ENCODE results near the gene SRR. TPM values are rescaled to one million over a fixed set of nuclear protein-coding genes. Genes with fewer than 3 reads are reported as not detected.

Gene SRR
- total RNA-seq, 1 experiment from 2014 or later: 11.8 TPM

DNA sequence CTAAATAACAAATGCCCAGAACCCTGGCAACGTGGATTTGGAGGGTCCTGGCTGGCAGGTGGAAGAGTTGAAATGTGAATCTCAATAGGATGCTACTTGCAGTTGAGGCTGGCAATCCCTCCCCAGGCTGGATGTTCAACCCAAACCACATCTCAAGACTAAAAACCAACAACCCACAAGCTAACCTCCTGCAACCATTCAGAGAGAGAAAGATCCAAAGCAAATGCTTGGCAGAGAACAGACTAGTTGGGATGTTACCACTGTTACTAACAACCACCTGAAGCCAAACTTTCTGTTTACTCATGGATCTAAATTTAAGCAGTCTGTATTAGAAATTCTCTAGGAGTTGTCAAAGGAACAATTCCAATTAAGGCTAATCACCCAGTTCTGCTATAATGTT is 28.0 kb upstream of the SRR start:
- CTCF ChIA-PET: no interaction called here
- no peak overlapping the region for H3K27ac ChIP-seq (ENCODE audit: low read length)
- ATAC-seq (no peak), DNase-seq (ENCODE audit: low read depth, low spot score) (no peak)
- in situ Hi-C loops (cut with HindIII; ENCODE audit: low pct_unique_long_range_greater_than_20kb, low sequenced_read_pairs): no loop called here
- intact Hi-C loops (cut with micrococcal nuclease; ENCODE audit: unreplicated experiment): no loop called here
- H3K4me3 ChIP-seq (ENCODE audit: low read depth in 2 of 2, low read length in 2 of 2): no peak overlapping the region
- POLR2A ChIA-PET: no interaction called here
- H3K36me3 ChIP-seq (ENCODE audit: control insufficient read depth, insufficient read depth, low read length): peaks cover 5% of the 10 kb centered on the region
- H3K4me1 ChIP-seq (ENCODE audit: control insufficient read depth, insufficient read depth, low read length): no peaks in the 10 kb centered on the region
- no peaks in the 10 kb centered on the region for H3K27me3 ChIP-seq (ENCODE audit: control insufficient read depth, insufficient read depth, low read length)
- no peaks in the 10 kb centered on the region for H3K9me3 ChIP-seq (ENCODE audit: control insufficient read depth, insufficient read depth, low read depth, low read length)
- TF ChIP-seq CTCF (IDR thresholded peaks at IDR 0.05): no peak
- no peak for TF ChIP-seq SIN3A (IDR thresholded peaks at IDR 0.05; ENCODE audit: borderline replicate concordance, insufficient read depth, low read depth, low read length)
- TF ChIP-seq TCF7L2 (IDR thresholded peaks at IDR 0.05; ENCODE audit: low read depth, low read length): no peak
- no TSS peak for BruUV-seq (replicated peaks)

DNA sequence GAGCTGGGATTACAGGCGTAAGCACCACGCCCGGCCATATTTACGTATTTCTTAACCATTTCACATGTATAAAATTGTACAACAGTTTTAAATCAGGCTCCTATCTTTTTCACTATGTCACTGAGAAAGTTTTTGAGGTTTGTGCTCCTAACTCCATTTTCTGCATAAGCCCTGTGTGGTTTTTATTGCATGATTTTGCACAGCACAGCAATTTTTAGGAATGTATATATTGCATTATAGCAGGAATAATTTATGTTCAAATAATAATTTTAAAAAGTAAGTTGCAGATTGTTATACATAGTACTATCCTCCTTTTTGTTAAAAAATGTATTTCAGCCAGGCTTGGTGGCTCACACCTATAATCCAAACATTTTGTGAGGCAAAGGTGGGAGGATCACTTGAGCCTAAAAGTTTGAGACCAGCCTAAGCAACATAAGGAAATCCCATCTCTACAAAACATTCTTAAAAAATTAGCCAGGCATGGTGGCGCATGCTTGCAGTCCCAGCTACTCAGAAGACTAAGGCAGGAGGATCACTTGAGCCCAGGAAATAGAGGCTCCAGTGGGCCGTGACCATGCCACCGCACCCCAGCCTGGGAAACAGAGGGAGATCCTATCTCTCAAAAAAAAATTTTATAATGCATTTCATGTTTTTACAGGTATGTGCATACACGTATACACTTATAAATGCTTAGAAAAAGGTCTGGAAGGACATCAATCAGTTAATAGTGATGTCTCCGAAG is 26.1 kb upstream of the SRR start:
- Histone ChIP-seq H3K9me3 (ENCODE audit: control insufficient read depth, insufficient read depth, low read depth, low read length) (no peaks in the 10 kb centered on the region), H3K27me3 (ENCODE audit: control insufficient read depth, insufficient read depth, low read length) (no peaks in the 10 kb centered on the region), H3K27ac (ENCODE audit: low read length) (no peak overlapping the region), H3K36me3 (ENCODE audit: control insufficient read depth, insufficient read depth, low read length) (peaks cover 10% of the 10 kb centered on the region), H3K4me1 (ENCODE audit: control insufficient read depth, insufficient read depth, low read length) (no peaks in the 10 kb centered on the region), H3K4me3 (ENCODE audit: low read depth in 2 of 2, low read length in 2 of 2) (no peak overlapping the region)
- ChIA-PET CTCF (no interaction called here), POLR2A (no interaction called here)
- TF ChIP-seq CTCF (IDR thresholded peaks at IDR 0.05) (no peak), TCF7L2 (IDR thresholded peaks at IDR 0.05; ENCODE audit: low read depth, low read length) (no peak), SIN3A (IDR thresholded peaks at IDR 0.05; ENCODE audit: borderline replicate concordance, insufficient read depth, low read depth, low read length) (no peak), POLR2AphosphoS5 (IDR thresholded peaks at IDR 0.05; ENCODE audit: low read depth, low read length) (no peak)
- TF ChIP-seq, protein P1, sequence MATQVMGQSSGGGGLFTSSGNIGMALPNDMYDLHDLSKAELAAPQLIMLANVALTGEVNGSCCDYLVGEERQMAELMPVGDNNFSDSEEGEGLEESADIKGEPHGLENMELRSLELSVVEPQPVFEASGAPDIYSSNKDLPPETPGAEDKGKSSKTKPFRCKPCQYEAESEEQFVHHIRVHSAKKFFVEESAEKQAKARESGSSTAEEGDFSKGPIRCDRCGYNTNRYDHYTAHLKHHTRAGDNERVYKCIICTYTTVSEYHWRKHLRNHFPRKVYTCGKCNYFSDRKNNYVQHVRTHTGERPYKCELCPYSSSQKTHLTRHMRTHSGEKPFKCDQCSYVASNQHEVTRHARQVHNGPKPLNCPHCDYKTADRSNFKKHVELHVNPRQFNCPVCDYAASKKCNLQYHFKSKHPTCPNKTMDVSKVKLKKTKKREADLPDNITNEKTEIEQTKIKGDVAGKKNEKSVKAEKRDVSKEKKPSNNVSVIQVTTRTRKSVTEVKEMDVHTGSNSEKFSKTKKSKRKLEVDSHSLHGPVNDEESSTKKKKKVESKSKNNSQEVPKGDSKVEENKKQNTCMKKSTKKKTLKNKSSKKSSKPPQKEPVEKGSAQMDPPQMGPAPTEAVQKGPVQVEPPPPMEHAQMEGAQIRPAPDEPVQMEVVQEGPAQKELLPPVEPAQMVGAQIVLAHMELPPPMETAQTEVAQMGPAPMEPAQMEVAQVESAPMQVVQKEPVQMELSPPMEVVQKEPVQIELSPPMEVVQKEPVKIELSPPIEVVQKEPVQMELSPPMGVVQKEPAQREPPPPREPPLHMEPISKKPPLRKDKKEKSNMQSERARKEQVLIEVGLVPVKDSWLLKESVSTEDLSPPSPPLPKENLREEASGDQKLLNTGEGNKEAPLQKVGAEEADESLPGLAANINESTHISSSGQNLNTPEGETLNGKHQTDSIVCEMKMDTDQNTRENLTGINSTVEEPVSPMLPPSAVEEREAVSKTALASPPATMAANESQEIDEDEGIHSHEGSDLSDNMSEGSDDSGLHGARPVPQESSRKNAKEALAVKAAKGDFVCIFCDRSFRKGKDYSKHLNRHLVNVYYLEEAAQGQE (IDR thresholded peaks at IDR 0.05; ENCODE audit: insufficient read depth in 1 of 2, low read depth in 2 of 2, low read length in 1 of 2): no peak
- in situ Hi-C loops (cut with HindIII; ENCODE audit: low pct_unique_long_range_greater_than_20kb, low sequenced_read_pairs): no loop called here
- BruUV-seq (replicated peaks): no TSS peak
- DNase-seq (ENCODE audit: low read depth, low spot score) (no peak), ATAC-seq (no peak)
- intact Hi-C loops (cut with micrococcal nuclease; ENCODE audit: unreplicated experiment): no loop called here
